ENCODE data around the gene USP2. TPM values are rescaled to one million over a fixed set of nuclear protein-coding genes. Genes with fewer than 3 reads are reported as not detected.

Gene USP2
- total RNA-seq, 1 donor from 2014 or later, result 13.2 TPM

DNA sequence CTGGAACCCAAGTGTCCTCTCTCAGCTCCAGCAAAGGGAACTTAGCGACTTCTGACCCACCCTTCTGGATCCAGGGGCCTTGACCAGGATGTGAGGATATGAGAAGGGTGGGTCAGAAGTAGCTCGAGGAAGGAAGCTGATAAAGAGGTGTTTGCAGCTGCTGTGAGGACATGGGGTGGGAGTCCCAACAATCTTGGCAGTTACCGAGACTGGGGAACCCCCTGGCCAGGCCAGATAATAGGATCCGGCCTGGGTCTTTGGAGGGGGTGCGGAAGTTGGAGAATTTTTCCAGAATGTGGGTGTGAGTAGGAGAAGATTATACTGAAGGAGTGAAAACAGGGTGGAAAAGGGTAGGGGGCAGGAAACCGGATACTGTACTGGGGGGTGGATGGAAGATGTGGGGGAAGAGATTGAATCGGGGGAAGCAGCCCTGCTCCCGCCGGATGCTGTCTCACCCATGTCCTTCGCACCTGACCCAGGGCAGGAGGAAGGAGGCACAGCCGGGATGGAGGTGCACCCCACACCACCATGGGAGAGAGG is 61.7 kb downstream of the USP2 start:
- H3K36me3 Mint-ChIP-seq, result no peaks in the 10 kb centered on the region
- H3K9me3 Mint-ChIP-seq, result no peaks in the 10 kb centered on the region
- TF ChIP-seq, protein P1, sequence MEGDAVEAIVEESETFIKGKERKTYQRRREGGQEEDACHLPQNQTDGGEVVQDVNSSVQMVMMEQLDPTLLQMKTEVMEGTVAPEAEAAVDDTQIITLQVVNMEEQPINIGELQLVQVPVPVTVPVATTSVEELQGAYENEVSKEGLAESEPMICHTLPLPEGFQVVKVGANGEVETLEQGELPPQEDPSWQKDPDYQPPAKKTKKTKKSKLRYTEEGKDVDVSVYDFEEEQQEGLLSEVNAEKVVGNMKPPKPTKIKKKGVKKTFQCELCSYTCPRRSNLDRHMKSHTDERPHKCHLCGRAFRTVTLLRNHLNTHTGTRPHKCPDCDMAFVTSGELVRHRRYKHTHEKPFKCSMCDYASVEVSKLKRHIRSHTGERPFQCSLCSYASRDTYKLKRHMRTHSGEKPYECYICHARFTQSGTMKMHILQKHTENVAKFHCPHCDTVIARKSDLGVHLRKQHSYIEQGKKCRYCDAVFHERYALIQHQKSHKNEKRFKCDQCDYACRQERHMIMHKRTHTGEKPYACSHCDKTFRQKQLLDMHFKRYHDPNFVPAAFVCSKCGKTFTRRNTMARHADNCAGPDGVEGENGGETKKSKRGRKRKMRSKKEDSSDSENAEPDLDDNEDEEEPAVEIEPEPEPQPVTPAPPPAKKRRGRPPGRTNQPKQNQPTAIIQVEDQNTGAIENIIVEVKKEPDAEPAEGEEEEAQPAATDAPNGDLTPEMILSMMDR (IDR thresholded peaks at IDR 0.05; ENCODE audit: unreplicated experiment), result no peak
- no peaks in the 10 kb centered on the region for H3K27me3 Mint-ChIP-seq (ENCODE audit: low read depth)
- H3K4me1 Mint-ChIP-seq, result peaks cover 46% of the 10 kb centered on the region
- DNase-seq (ENCODE audit: low spot score in 2 of 2, unreplicated experiment in 2 of 2), result no peak
- peak overlapping the region; percentile 84 for H3K27ac Mint-ChIP-seq
- peak overlapping the region; percentile 62 for H3K4me3 Mint-ChIP-seq

DNA sequence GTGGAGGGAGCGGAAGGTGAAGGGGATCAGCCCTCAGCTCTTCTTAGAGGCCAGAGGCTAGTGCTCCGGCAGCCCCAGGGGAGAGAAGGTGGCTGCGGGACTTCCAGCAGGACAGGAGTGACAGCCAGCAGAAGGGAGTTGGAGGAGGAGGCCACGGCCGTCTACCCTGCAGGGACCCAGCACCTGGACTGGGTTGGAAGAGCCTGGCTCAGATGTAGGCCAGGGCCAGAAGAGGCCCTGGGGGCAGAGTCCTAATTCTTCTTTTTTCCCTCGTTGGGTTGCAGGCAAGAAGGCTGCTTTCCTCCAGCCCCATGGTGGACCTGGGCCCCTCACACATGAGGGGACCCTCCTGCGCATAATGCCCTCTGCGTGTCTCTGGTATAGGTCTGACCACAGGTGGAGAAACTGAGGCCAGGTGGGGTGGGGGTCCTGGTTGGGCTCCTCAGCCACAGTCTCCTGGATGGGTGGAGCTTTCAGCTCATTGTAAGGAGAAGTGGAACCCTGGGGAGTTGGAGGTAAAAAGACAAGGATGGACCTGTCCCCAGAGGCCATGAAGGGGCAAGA is 62.3 kb downstream of the USP2 start:
- Mint-ChIP-seq H3K9me3 (no peaks in the 10 kb centered on the region), H3K4me1 (peaks cover 46% of the 10 kb centered on the region), H3K36me3 (no peaks in the 10 kb centered on the region)

DNA sequence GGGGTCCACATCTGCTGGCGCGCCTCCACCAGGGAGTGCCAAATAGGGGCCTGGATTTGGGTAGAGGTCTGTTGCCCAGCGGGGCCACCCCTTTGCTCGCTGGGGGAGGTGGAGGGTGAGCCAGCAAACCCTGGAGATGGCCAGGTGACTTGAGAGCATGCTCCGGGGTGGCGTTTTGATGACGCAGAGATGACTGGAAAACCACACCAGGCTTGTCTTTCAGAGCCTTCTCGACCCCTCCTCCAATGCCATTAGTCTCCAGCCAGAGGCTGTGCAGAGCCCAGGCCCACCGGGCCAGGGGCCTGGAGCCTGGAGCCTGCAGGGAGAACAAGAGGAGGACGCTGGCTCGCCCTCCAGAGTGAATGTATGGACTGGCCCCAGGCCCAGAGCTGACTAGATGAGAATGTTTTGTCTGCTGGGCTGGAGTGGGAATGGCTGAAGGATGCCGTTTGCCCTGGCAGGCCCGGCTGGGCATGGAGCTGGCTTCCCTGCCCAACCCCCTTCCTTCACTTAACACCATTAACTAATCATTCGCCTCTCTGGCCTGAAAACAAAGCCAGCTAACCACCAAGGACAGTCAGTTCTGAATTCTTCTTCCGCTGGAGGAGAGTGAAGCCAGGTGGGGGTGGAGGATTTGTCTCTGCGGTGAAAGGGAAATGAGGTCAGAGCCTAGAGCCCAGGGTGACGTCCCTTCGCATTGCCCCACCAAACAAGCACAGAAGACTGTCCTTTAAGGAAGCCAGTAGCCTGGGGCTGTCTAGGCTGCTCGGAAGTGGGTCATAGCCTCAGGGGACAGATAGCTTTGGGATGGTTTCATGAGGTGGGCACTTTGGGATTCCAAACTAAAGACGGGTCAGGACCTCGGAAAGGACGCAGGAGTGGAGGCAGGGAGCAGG is 63.0 kb downstream of the USP2 start:
- H3K36me3 Mint-ChIP-seq, result no peaks in the 10 kb centered on the region
- peak overlapping the region; percentile 15 for H3K27ac Mint-ChIP-seq
- TF ChIP-seq, protein P1 (IDR thresholded peaks at IDR 0.05; ENCODE audit: unreplicated experiment), result no peak
- H3K4me3 Mint-ChIP-seq, result peak overlapping the region; percentile 13
- no peaks in the 10 kb centered on the region for H3K9me3 Mint-ChIP-seq
- H3K4me1 Mint-ChIP-seq, result peaks cover 39% of the 10 kb centered on the region
- no peak for DNase-seq (ENCODE audit: low spot score in 2 of 2, unreplicated experiment in 2 of 2)
- no peaks in the 10 kb centered on the region for H3K27me3 Mint-ChIP-seq (ENCODE audit: low read depth)

More for the DNA sequence above, 62.3 kb downstream of the USP2 start:
- no peaks in the 10 kb centered on the region for H3K27me3 Mint-ChIP-seq (ENCODE audit: low read depth)
- DNase-seq (ENCODE audit: low spot score in 2 of 2, unreplicated experiment in 2 of 2), result no peak
- H3K27ac Mint-ChIP-seq, result peak overlapping the region; percentile 15
- H3K4me3 Mint-ChIP-seq, result peak overlapping the region; percentile 13
- TF ChIP-seq, protein P1 (IDR thresholded peaks at IDR 0.05; ENCODE audit: unreplicated experiment), result no peak

DNA sequence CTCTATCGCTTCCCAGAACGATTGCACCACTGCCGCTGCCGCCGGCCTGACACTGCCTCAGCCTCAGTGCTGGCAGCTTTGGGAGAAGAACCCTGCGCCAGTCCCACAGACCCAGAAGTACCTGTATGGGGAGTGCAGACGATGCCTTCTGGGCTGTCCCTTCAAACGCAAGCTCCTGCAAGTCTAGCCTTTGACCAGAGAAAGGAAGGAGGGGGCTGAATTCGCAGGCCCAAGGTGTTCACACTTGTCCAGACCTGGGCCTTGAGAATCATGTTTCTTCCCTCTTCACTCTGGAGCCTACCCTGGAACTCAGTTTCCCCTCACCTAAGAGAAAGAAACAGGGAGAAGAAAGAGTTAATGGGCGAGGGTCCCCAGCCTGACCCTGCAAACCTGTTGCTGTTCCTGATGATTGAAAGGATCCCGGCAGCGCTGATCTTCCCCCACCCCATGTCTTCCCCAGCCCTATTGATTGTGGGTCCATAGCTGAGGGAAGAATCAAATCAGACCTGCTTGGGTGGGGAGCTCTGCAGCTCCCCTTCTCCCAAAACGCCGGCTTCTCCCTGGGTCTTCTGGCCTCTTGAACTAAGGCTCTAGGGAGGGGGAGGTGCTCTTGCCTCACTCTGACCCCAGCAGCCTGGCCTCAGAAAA is 63.8 kb downstream of the USP2 start:
- Mint-ChIP-seq H3K9me3 (no peaks in the 10 kb centered on the region), H3K27ac (peak overlapping the region; percentile 34), H3K36me3 (no peaks in the 10 kb centered on the region), H3K4me1 (peaks cover 38% of the 10 kb centered on the region), H3K27me3 (ENCODE audit: low read depth) (no peaks in the 10 kb centered on the region), H3K4me3 (peak overlapping the region; percentile 43)
- no peak for DNase-seq (ENCODE audit: low spot score in 2 of 2, unreplicated experiment in 2 of 2)
- TF ChIP-seq, protein P1 (IDR thresholded peaks at IDR 0.05; ENCODE audit: unreplicated experiment), result no peak

DNA sequence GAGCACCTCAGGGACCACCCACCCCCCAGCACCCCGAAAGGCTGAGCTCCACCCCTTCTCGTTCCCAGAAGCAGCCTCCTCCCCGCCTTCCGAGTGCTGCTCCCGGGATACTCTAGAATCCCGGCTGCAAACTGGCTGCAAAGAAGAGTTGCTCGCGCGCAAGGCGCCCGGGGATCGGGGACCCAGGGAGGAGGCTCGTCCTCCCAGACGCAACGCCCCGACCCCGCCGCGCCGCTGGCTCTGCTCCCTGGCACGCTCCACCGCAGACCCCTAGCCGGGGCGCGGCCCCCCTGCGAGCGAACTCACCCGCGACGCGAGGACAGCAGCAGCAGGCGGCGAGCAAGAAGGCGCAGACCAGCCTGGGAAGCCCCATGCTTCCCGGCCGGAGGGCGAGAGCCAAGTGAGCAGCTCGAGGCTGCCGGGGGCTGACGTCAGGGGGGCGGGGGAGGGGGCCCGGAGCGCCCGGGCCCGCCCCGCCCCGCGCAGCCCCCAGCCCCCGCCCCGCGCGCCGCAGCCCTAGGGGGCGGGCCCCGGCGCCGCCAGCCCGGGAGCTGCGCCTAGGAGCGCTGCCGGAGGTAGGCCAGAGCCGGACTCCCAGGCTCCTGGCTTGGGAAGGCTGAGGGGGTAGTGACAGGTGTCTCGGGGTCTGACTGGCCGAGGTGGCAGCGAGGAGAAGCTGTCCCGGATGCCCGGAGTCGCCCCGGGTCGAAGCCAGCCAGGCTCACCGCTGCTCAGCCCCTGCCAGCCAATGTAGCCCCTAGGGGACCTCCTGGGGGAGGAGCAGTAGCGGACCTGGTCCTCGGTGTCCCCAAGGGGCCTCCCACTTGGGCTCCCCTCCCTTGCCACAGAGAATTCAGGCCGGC is 64.5 kb downstream of the USP2 start, which contains the start of gene MCAM:
Gene MCAM, minus strand, starts transcription at position 402 of the 863 bp plus-strand sequence. Its CDS starts 29 bp downstream, at position 373.
- H3K27me3 Mint-ChIP-seq (ENCODE audit: low read depth), result no peaks in the 10 kb centered on the region
- H3K36me3 Mint-ChIP-seq, result no peaks in the 10 kb centered on the region
- H3K4me1 Mint-ChIP-seq, result peaks cover 36% of the 10 kb centered on the region
- peak within 1 kb of the TSS; percentile 69 for H3K4me3 Mint-ChIP-seq
- peak within 1 kb of the TSS; percentile 34 for H3K27ac Mint-ChIP-seq
- H3K9me3 Mint-ChIP-seq, result no peaks in the 10 kb centered on the region
- peak in 1 of 2 experiments; percentile 70 for DNase-seq (ENCODE audit: low spot score in 2 of 2, unreplicated experiment in 2 of 2)
- TF ChIP-seq, protein P1 (IDR thresholded peaks at IDR 0.05; ENCODE audit: unreplicated experiment), result no peak

Measured in mesothelial cell of epicardium (in vitro differentiated cells).